HuH-7 (cell line): ENCODE measurements around the gene POMZP3.
"Not testable (repeated sequence)": the region's sequence is repeated elsewhere in the genome, so short reads cannot be mapped to it uniquely, and the experiment has no call there.

Experiments used
- DNase-seq: peaks from one replicate; pipeline ENCODE4 v3.0.0; 2011; ENCODE audit warnings: low spot score

Gene POMZP3

GRCh38 chr7:76626989-76627642, at the start of gene POMZP3:
Gene POMZP3, minus strand, starts transcription at chr7:76627279. Its CDS starts 1,215 bp downstream, at chr7:76626064.
- not testable (repeated sequence) for DNase-seq

- DNase-seq = not testable (repeated sequence)
Observed at GRCh38 chr7:76675783-76676182, 48.7 kb upstream of the POMZP3 start.

- not testable (repeated sequence) for DNase-seq
Observed at GRCh38 chr7:76673346-76673745, 46.3 kb upstream of the POMZP3 start.

GRCh38 chr7:76659212-76659611, 32.1 kb upstream of the POMZP3 start:
- DNase-seq = not testable (repeated sequence)

- not testable (repeated sequence) for DNase-seq
Observed at GRCh38 chr7:76656425-76656824, 29.3 kb upstream of the POMZP3 start.

- not testable (repeated sequence) for DNase-seq
Observed at GRCh38 chr7:76642620-76643019, 15.5 kb upstream of the POMZP3 start.

- not testable (repeated sequence) for DNase-seq
Observed at GRCh38 chr7:76637061-76637691, 10.1 kb upstream of the POMZP3 start.

GRCh38 chr7:76626581-76626980, 498 bp downstream of the POMZP3 start:
- not testable (repeated sequence) for DNase-seq

GRCh38 chr7:76619439-76620190, 7.5 kb downstream of the POMZP3 start:
- not testable (repeated sequence) for DNase-seq

- DNase-seq = not testable (repeated sequence)
Observed at GRCh38 chr7:76613783-76614182, 13.3 kb downstream of the POMZP3 start.

- DNase-seq = not testable (repeated sequence)
Observed at GRCh38 chr7:76612232-76612631, 14.8 kb downstream of the POMZP3 start.

- not testable (repeated sequence) for DNase-seq
Observed at GRCh38 chr7:76609864-76610263, 17.2 kb downstream of the POMZP3 start.

GRCh38 chr7:76608469-76608868, 18.6 kb downstream of the POMZP3 start:
- DNase-seq = not testable (repeated sequence)

GRCh38 chr7:76606027-76606426, 21.1 kb downstream of the POMZP3 start:
- DNase-seq = not testable (repeated sequence)

GRCh38 chr7:76600650-76601049, 26.4 kb downstream of the POMZP3 start:
- not testable (repeated sequence) for DNase-seq

- DNase-seq = not testable (repeated sequence)
Observed at GRCh38 chr7:76600116-76600482, 27.0 kb downstream of the POMZP3 start.

GRCh38 chr7:76598590-76599264, 28.4 kb downstream of the POMZP3 start:
- not testable (repeated sequence) for DNase-seq

GRCh38 chr7:76597288-76597687, 29.8 kb downstream of the POMZP3 start:
- not testable (repeated sequence) for DNase-seq

GRCh38 chr7:76592694-76593093, 34.4 kb downstream of the POMZP3 start:
- not testable (repeated sequence) for DNase-seq

GRCh38 chr7:76591602-76592304, 35.3 kb downstream of the POMZP3 start:
- DNase-seq = not testable (repeated sequence)

- not testable (repeated sequence) for DNase-seq
Observed at GRCh38 chr7:76591033-76591432, 36.0 kb downstream of the POMZP3 start.
